GM18867 (cell line): Measurements from ENCODE around the gene ERICH3.
A peak's percentile ranks its signal among the peaks of the same experiment; 100 is the strongest.

ENCODE experiments used
- ATAC-seq: cut with Tn5 transposase; IDR thresholded peaks from one replicate; pipeline ENCODE4 v1.9.1; 2021; ENCODE audit warnings: mild to moderate bottlenecking, moderate library complexity; ENCODE audit not compliant: unreplicated experiment

The ERICH3 gene

GRCh38 chr1:74591949-74592348, 81.6 kb downstream of the ERICH3 start:
- no peak for ATAC-seq

GRCh38 chr1:74590288-74590687, 83.3 kb downstream of the ERICH3 start:
- no peak for ATAC-seq

GRCh38 chr1:74587888-74588287, 85.7 kb downstream of the ERICH3 start:
- no peak for ATAC-seq

- ATAC-seq = peak; percentile 49
These were observed 87.2 kb downstream of the ERICH3 start for GRCh38 chr1:74586253-74586897.

GRCh38 chr1:74584185-74584584, 89.4 kb downstream of the ERICH3 start:
- ATAC-seq = no peak

GRCh38 chr1:74583397-74583796, 90.2 kb downstream of the ERICH3 start:
- no peak for ATAC-seq

- ATAC-seq = peak; percentile 100
These were observed 94.2 kb downstream of the ERICH3 start for GRCh38 chr1:74579425-74579824.

- ATAC-seq = no peak
These were observed 95.5 kb downstream of the ERICH3 start for GRCh38 chr1:74578101-74578500.

GRCh38 chr1:74571891-74572290, 101.7 kb downstream of the ERICH3 start:
- ATAC-seq = no peak

GRCh38 chr1:74571493-74571800, 102.1 kb downstream of the ERICH3 start:
- no peak for ATAC-seq

- ATAC-seq = no peak
These were observed 102.6 kb downstream of the ERICH3 start for GRCh38 chr1:74570797-74571492.

- ATAC-seq = no peak
These were observed 123.7 kb downstream of the ERICH3 start for GRCh38 chr1:74549932-74550331.

GRCh38 chr1:74548961-74549750, 124.4 kb downstream of the ERICH3 start:
- ATAC-seq = no peak

GRCh38 chr1:74545821-74546220, 127.8 kb downstream of the ERICH3 start:
- no peak for ATAC-seq

- ATAC-seq = no peak
These were observed 139.4 kb downstream of the ERICH3 start for GRCh38 chr1:74534241-74534640.

GRCh38 chr1:74531796-74532195, 141.8 kb downstream of the ERICH3 start:
- no peak for ATAC-seq

- no peak for ATAC-seq
These were observed 142.7 kb downstream of the ERICH3 start for GRCh38 chr1:74530892-74531291.

- no peak for ATAC-seq
These were observed 145.5 kb downstream of the ERICH3 start for GRCh38 chr1:74528123-74528522.

- no peak for ATAC-seq
These were observed 146.9 kb downstream of the ERICH3 start for GRCh38 chr1:74526708-74527107.

- ATAC-seq = no peak
These were observed 149.6 kb downstream of the ERICH3 start for GRCh38 chr1:74523873-74524480.

GRCh38 chr1:74522148-74522547, 151.4 kb downstream of the ERICH3 start:
- no peak for ATAC-seq
